HG02623 (cell line): ENCODE data around the gene SYNDIG1L.
"Not testable (repeated sequence)": the region's sequence is repeated elsewhere in the genome, so short reads cannot be mapped to it uniquely, and the experiment has no call there.

ENCODE experiments used
- ATAC-seq: cut with Tn5 transposase; IDR thresholded peaks from one replicate; pipeline ENCODE4 v1.9.1; 2021; ENCODE audit warnings: moderate library complexity; ENCODE audit not compliant: unreplicated experiment

Gene SYNDIG1L

DNA sequence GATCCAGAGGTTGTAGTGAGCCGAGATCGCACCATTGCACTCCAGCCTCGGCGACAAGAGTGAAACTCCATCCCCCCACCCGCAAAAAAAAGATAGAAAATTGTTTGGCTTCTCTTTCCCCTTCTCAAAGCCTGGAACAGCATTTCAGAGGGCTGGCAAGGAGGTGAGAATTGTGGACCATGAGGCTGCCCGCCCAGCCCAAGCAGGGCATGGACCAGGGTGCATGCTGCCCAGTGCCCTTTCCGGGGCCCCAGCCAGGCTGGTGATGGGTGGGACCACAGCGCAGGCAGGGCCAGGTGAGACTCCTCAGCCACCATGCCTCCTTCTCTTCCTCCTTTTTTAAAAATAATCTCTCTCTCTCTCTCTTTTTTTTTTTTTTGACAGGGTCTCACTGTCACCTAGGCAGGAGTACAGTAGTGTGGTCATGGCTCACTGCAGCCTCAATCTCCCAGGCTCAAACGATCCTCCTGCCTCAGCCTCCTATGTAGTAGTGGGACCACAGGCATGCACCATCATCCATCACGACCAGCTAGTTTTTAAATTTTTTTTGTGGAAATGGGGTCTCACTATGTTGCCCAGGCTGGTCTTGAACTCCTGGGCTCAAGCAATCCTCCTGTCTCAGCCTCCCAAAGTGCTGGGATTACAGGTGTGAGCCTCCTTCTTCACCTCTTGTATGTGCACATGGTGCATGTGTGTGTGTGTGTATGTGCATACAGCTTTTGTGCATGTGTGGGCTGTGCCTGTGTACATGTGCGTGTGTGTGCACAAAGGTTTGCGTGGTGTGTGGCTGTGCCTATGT is 22.2 kb downstream of the SYNDIG1L start:
- ATAC-seq = no peak

DNA sequence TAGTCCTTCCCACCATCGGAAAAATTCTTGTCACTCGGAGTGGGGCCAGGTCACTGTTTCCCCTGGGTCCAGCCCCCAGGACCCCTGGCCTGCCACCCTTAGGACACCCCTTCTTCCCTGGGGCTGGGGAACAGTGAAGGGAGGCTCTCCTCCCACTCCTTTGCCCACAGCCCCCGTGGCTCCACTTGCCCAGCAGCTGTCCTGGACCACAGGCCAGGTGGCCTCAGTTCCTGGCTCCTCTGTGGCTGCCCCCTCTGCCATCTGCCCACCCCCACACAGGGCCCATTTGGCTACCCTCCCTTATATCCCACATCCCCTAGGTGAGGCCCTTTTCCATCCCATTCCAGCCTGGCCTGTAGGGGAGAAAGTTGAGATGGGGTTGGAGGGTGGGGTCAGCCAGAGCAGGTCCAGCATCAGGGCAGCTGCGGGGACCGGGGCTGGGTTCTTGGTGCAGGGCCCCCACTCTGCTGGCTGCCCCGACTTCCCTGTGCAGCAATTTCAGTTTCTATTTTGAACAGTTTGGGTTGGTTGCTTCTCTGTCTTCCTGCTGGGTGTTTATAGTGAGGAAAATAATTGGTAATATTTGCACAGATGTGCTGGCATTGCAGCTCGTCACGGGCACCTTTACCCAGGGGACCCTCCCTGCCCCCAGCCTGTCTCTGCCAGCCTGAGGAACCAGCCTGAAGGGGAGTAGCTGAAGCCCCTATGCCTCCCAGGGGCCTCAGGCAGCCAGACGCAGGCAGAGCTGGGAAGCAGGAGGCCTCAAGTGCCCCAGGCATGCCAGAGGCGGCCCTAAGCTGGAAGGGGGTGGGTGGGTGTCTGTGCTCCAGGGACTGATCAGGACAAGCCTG is 23.4 kb downstream of the SYNDIG1L start:
- no peak for ATAC-seq

GRCh38 chr14:74401504-74402241 is 24.3 kb downstream of the SYNDIG1L start:
- peak; percentile 73 for ATAC-seq

DNA sequence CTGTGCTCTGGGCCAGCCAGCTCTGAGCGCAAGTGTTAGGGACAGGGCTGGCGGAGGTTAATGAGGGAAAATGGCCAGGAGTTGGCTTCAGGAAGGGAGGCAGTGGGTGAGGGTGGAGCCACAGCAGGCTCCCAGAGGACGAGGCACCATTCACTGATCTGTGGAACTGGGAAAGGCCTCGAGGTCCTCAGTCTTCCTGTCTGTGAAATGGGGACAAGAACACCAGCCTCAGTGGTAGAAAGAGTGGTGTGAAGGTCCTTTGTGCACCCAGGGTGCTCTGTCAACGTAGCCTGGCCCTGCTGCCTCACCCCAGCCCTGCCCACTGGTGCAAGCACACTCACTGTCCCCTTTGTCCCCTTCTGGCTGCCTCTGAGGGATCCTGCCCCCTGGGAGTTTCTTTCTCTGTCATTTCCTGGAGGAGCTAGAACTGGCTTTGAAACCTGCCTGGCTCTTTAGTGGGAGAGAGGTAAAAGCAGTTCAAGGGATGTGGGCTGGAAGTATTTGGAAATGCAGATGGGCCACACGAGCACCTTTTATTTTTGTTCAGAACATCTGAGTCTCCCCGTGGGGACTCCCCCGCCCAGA is 25.0 kb downstream of the SYNDIG1L start:
- ATAC-seq = no peak

- no peak for ATAC-seq
Observed at GRCh38 chr14:74400031-74400685, 25.9 kb downstream of the SYNDIG1L start.

- ATAC-seq = no peak
Observed at GRCh38 chr14:74395094-74395493, 30.9 kb downstream of the SYNDIG1L start.

DNA sequence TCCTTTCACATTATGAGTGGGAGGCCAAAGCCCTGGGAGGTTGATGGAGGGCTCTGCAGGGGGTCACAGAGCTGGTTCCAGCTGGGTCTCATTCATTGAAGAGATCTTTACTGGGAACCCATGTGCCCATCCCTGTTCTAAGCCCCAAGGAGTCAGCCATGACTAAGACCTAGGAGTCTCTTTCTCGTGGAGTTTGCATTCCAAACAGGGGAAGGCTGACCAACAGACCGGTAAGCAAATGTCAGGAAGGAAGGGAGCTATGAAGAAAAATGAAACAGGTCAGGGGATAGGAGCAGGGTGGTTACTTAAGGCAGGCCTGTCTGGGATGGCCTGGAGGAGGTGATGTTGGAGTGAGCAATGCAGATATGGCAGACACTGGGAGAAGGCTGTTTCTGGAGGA is 31.5 kb downstream of the SYNDIG1L start:
- no peak for ATAC-seq

DNA sequence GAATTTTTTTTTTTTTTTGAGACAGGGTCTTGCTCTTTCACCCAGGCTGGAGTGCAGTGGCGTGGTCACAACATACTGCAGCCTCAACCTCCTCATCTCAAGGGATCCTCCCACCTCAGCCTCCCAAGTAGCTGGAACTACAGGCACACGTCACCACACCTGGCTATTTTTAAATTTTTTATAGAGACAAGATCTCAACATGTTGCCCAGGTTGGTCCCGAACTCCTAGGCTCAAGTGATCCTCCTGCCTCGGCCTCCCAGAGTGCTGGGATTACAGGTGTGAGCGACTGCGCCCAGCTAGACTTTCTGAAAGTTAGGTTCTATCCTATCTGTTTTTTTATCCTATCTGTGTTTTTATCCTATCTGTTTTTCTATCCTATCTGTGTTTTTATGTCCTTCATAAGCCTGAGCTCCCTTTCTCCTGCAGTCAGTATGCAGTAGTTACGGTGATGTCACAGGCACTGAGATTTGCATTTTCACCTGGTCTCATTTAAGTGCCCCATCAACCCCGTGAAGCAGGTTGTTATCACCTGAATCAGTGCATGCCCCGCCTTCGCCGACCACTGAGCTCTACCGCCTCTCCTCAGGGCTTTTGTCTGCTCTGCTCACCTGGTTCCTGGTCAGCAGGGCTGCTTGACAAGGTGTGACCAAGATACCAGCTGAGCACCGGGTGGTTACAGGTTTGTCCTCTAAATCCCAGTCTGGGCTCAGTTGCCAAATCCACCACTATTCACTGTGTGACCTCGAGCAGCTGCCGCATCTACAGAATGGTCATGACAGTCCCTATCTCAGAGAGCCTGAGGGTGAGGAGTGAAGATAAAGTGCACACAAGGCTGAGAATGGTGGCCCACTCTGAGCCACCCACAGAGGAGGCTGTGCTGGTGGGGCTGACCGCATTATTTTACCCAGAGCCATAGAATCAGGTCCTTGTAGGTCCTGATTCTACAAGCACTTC is 33.1 kb downstream of the SYNDIG1L start:
- no peak for ATAC-seq

GRCh38 chr14:74391479-74391878 is 34.5 kb downstream of the SYNDIG1L start:
- no peak for ATAC-seq

GRCh38 chr14:74390505-74390904 is 35.5 kb downstream of the SYNDIG1L start:
- not testable (repeated sequence) for ATAC-seq

GRCh38 chr14:74389980-74390379 is 36.0 kb downstream of the SYNDIG1L start:
- ATAC-seq = no peak

GRCh38 chr14:74382231-74382630 is 43.8 kb downstream of the SYNDIG1L start:
- ATAC-seq = no peak

DNA sequence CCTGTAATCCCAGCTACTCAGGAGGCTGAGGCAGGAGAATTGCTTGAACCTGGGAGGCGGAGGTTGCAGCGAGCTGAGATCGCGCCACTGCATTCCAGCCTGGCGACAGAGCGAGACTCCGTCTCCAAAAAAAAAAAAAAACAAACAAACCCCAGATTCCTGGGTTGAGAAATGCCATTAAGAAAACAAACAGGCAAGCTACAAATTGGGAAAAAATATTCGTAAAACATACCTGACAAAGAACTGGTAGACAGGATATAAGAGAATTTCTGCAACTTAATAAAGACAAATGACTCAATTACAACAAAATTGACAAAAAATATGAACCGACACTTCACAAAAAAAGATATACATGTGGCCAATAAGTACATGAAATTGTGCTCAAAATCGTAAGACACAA is 44.4 kb downstream of the SYNDIG1L start:
- ATAC-seq = not testable (repeated sequence)

- ATAC-seq = no peak
Observed at GRCh38 chr14:74380845-74381244, 45.2 kb downstream of the SYNDIG1L start.

DNA sequence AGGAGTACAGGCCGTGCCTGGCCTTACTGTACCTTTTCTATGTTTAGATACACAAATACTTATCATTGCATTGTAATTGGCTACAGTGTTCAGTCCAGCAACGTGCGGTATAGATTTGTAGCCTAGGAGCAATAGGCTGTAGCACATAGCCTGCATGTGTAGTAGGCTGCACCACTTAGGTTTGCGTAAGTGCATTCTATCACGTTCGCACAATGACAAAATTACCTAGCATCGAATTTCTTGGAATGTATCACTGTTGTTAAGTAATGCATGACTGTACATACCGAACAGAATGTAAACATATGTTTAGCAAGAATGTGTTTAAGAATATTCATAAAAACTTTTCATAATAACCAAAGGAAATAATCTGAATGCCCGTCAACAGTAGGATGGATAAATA is 45.8 kb downstream of the SYNDIG1L start:
- ATAC-seq = no peak

GRCh38 chr14:74377976-74378690 is 47.9 kb downstream of the SYNDIG1L start:
- ATAC-seq = no peak

- no peak for ATAC-seq
Observed at GRCh38 chr14:74368441-74368840, 57.6 kb downstream of the SYNDIG1L start.

GRCh38 chr14:74368026-74368425 is 58.0 kb downstream of the SYNDIG1L start:
- ATAC-seq = no peak
